Measurements from ENCODE around the gene DCPS.
"Not testable (repeated sequence)": the region's sequence is repeated elsewhere in the genome, so short reads cannot be mapped to it uniquely, and the experiment has no call there.

Gene DCPS, protein sequence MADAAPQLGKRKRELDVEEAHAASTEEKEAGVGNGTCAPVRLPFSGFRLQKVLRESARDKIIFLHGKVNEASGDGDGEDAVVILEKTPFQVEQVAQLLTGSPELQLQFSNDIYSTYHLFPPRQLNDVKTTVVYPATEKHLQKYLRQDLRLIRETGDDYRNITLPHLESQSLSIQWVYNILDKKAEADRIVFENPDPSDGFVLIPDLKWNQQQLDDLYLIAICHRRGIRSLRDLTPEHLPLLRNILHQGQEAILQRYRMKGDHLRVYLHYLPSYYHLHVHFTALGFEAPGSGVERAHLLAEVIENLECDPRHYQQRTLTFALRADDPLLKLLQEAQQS

DNA sequence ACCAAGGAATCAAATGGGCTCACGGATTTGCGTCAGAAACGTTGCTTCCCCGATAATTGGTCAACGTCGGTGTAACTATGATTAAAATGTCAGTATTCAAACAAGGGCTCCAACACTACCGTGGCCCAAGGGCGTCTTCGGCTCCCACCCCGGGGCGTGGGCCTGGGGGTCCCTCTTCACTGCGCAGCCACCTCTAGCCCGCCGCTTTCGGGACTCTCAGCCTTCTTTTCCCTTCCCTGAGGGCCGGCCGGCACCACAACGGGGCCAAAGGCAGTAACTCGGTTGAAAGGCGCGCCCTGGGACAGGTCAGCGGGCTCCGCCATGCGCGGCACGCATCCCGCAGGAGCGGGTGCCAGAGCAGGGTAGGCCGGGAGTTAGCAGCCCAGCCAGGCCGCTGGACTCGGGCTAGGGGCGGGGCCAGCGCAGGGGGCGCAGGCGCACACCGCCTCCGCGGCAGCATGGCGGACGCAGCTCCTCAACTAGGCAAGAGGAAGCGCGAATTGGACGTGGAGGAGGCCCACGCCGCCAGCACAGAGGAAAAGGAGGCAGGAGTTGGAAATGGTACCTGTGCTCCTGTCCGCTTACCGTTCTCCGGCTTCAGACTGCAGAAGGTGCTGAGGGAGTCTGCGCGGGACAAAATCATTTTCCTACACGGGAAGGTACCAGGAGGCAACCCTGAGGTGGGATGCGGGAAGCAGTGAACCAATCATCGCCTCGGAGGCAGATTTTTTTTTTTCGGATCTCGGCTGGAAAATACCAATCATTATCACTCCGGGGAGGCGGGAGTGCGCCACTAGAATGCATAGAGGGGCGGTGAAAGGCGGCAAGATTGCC, at the start of gene DCPS:
Gene DCPS, plus strand, starts transcription at position 438 of the 834 bp plus-strand sequence. Its CDS starts 21 bp downstream, at position 459.
- DNase-seq (ENCODE audit: low read depth) = peak; percentile 90

GRCh38 chr11:126254819-126255218, 49.0 kb upstream of the DCPS start:
- DNase-seq (ENCODE audit: low read depth) = no peak

GRCh38 chr11:126255507-126255906, 48.4 kb upstream of the DCPS start:
- DNase-seq (ENCODE audit: low read depth) = not testable (repeated sequence)

DNA sequence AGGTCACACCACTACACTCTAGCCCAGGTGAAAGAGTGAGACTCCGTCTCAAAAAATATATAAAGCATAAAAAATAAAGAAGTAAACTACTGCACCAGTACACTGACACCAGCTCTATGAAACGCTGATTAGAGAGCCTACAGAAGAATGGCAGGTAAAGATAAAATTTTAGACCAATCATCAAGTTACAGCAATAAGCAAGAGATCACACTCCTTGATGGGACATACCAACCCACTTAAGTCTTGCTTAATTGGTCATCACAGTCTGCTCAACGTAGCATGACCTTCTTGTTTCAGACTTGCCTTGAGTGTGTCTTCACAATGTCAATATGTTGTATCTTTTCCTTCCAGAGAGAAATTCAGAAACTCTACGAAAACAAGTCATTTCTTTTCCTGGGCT, 47.6 kb upstream of the DCPS start:
- DNase-seq (ENCODE audit: low read depth) = no peak

DNA sequence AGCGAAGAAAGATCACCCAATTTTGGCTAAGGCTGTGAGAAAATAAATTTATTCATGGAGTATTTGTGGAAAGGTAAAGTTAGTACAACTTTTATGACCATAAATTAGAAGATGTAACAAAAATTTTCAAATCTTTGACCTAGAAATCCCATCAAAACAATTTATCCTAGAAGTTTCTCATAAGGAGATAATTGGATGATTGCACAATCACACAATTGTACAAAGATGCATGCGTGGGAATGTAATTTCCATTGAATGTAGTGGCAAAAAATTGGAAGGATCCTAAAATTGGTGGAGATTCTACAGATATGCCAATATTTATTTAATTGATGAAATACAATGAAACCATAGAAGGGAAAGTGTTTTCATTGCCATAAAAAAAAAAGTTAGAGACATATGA, 46.7 kb upstream of the DCPS start:
- DNase-seq (ENCODE audit: low read depth) = no peak

DNA sequence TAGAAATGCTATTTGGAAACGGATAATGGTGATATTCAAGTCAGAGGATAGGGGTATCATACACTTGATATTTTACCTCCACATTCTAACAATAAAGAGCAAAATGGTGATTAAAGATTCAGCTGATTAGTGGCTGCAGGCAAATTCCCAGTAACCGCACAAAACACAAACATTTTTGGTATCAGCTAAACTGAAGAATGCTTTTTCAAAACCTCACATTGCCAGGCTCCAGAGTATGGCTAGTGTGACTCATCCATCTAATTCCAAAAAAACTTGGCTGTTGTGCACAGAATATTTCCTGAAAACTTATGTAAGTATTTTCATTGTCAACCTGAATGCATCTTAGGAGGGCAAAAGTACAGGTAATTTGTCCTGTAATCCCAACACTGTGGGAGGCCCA, 46.1 kb upstream of the DCPS start:
- DNase-seq (ENCODE audit: low read depth) = no peak

DNA sequence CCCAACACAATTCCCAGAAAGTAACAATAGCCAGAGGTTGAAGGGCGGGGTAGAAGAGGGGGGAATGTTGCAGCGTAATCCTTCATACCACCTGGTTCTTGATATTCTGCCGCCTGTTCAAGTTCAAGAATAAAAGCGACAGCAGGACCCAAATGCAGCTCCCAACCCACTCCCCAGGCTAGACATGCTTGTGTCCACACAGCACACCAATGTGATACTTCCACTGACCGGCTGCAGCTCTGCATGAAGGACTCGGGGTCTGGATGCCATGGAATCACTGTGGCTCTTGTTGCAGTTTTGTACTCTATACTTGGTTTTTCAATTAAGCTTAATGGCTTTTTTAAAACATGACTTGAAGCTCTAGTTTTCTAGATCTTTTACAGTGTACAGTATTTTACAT, 41.6 kb upstream of the DCPS start:
- DNase-seq (ENCODE audit: low read depth) = no peak

DNA sequence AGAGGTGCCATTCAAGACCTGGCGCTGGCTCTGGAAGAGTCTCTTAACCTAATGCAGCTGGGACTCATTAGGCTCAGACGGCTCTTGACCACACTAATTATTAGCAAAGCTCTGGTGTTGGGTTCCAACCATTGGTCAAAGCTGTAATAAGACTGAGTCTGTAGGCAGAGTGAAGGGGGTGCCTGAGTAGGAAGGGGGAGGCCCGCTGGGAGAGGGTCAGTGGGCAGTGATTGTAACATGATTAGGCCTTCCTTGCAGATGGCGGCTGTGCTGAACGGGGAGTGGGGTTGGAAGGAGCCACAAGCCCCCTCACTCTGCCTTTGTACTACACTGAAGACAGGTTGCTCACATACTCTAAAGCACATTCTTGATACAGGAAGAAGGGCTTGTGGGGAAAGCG, 40.4 kb upstream of the DCPS start:
- DNase-seq (ENCODE audit: low read depth) = no peak

DNA sequence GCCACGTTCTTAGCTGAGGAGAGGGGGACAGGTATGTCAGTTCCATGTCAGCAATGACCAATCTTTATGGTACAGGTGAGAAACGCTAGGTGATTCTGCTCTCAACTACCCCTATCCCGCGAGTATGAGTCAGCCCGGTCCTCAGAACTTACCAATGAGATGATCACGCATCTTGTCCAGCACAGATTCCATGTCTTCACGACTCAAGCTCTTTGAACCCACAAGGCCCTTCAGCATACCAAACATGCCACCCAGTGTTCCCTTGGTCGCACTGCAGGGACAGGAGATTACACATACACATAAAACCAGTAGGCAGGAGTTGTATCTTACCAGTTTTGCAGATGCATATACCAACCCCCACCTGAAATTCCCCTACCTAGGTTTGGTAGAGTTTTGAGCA, 38.0 kb upstream of the DCPS start:
- DNase-seq (ENCODE audit: low read depth) = no peak

GRCh38 chr11:126267650-126268049, 36.2 kb upstream of the DCPS start:
- no peak for DNase-seq (ENCODE audit: low read depth)

GRCh38 chr11:126268361-126268707, 35.5 kb upstream of the DCPS start:
- no peak for DNase-seq (ENCODE audit: low read depth)

- DNase-seq (ENCODE audit: low read depth) = peak; percentile 100
These were observed 34.9 kb upstream of the DCPS start, which contains the start of the genes FOXRED1 and SRPRA for GRCh38 chr11:126268708-126269579. TSS of gene FOXRED1 (plus strand) at chr11:126269154. CDS start at chr11:126269207, 53 bp downstream. TSS of gene SRPRA (minus strand) at chr11:126268895. CDS start at chr11:126268804, 91 bp downstream.

- no peak for DNase-seq (ENCODE audit: low read depth)
These were observed 26.5 kb upstream of the DCPS start for GRCh38 chr11:126277322-126277721.

DNA sequence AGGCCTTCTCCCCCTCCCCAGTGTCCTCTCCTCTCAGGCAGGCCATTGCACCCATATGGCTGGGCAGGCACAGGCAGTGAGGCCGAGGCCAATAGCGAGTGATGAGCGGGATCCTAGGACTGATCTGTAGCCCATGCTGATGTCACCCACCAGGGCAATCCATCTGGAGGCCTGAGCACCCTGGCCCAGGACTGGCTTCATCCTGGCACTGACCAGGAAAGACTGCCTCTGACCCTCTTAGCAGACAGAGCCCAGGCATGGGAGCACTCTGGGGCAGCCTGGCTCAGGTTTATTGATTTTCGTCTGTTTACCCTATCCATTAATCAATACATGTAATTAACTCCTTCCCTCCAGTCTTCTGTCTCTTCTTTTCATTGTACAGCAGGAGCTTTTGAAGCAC, 26.1 kb upstream of the DCPS start:
- no peak for DNase-seq (ENCODE audit: low read depth)

DNA sequence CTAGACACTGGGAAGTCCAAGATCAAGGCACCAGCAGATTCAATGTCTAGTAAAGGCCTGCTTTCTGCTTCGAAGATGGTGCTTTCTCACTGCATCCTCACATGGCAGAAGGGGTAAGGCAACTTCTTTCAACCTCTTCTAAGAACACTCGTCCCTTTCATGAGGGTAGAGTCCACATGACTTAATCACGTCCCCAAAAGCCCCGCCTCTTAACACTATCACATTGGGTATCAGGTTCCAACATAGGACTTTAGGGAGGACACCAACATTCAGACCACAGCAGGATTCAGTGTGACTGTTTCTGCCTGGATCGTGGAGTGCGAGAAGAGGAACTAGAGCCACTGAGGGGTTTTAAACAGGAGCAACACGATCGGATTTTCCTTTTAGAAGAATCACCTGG, 24.7 kb upstream of the DCPS start:
- no peak for DNase-seq (ENCODE audit: low read depth)

DNA sequence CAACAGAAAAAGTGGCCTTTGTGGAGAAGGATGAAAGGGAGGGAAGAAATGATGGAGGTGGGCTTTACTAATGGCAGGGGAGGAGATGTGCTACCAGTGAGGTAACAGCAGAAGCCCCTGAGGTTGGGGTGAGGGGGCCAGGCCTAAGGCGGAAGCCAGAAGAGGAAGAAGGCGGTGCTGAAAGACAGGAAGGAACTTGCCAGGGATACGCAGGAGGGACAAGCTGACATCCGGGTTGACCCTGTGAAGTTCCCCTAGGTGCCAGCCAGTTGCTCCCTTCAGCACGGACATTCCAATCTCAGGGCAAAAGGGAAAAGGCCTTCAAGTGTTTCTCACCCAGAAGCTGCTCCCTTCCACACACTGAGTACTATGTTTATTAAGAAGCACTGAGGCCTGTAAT, 23.3 kb upstream of the DCPS start:
- no peak for DNase-seq (ENCODE audit: low read depth)

DNA sequence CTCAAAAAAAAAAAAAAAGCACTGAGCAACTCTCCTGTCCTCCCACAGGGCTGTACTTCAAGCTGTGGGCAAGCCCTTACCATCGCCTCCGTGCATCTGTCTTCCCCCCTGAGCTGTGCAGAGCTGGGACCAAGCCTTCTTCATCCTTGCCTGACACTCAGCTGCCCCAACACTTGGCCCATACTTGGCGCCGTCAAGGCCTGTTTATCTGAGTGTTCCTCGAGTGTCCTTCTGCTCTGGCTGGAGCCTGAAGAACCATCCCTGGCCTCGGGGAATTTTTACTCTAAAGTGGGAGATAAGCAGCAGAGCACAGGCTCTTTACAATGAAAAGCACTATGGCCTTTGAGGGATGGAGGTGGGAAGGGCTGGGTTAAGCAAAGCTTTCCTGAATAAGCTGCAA, 22.6 kb upstream of the DCPS start:
- DNase-seq (ENCODE audit: low read depth) = no peak

- DNase-seq (ENCODE audit: low read depth) = no peak
These were observed 22.1 kb upstream of the DCPS start for GRCh38 chr11:126281666-126282175.

DNA sequence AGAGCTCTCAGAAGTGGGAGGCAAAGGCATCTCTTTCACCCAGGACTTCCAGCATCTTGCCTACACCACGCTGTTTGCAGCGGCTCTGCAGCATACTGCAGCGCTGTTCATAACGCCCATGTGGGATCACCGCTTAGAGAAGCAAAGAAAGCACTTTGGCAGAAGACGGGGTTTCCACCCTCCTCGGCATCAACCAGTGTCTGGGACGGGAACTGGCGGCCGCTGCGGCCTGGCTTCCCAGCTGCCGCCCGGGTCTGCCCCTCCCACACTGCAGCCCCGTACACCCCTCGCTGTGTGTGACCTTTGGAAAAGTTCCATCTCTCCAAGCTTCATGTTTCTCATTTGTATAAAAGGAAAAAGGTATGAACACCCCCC, 21.5 kb upstream of the DCPS start:
- DNase-seq (ENCODE audit: low read depth) = peak; percentile 18

DNA sequence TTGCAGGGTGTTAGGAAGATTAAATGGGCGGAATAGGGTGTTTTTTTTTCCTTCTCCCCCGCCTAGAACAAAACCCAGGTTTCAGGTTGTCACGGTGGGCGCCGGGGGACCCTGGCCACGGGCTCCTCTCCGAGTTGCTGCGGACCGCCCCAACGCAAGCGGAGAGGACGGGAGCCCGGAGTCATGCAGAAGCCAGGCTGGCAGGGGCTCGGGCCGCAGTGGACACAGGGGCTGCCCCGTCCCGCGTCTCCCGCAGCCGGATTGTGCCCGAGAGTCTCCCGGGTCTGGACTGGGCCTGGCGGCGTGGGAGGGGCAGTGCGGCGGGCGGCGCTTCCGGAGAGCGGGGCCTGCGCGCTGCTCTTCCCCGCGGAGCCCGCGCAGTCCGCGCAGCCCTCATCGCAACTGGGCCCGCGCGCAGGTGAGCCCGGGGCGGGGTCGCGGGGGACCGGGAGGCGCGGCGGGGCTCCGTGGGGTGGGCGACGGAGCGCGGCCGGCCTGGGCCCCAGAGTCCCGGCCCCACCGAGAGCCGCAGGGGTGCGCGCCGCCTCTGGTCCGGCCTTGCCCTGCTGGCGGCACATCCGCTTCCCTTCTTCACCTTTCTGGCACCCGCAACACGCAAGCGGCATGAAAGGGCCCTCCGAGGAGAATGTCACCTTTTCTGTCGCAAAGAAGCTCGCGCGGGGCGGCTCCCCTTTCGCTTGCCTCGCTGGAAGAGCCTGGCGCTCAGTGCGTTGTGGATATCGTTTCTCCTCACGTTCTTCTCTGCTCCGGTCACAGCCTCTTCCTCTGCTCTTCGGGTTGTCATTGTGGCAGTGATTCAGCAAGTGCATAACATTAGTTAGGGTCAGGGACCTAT, 20.9 kb upstream of the DCPS start, which contains the start of gene TIRAP:
Gene TIRAP, plus strand, starts transcription at position 358 of the 856 bp plus-strand sequence. CDS start 7,802 bp downstream, outside the sequence.
- DNase-seq (ENCODE audit: low read depth) = peak; percentile 52

DNA sequence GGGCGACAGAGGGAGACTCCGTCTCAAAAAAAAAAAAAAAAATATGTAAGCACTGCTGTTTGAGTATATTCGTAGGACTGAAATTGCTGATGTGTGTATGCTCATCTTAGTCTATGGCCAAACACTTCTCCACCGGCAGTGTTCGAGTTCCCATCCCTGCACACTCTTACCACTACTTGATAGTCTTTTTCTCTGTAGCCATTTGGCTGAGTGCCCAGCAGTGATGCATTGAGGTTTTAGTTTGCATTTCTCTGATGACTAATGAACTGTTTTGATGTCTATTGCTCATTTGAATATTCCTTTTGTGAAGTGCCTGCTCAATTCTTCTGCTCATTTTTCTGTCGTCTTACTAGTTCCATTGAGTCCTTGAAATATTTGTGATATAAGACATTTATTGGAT, 19.0 kb upstream of the DCPS start:
- peak; percentile 80 for DNase-seq (ENCODE audit: low read depth)

Data from activated T-cell treated with anti-CD3 and anti-CD28 coated beads for 48 hours (primary cell).